Glutamatergic neuron (in vitro differentiated cells): ENCODE data around the gene SRMS. TPM values are rescaled to one million over a fixed set of nuclear protein-coding genes. Genes with fewer than 3 reads are reported as not detected.

ENCODE experiments used
- DNase-seq: peaks from one replicate; pipeline ENCODE4 v3.0.0; 2022
- H3K27ac Mint-ChIP-seq: one replicate; pipeline ENCODE4 v1.8.0; 2020; ENCODE audit warnings: mild to moderate bottlenecking, mixed read lengths, inconsistent platforms; ENCODE audit not compliant: unreplicated experiment
- H3K27me3 Mint-ChIP-seq: one replicate; pipeline ENCODE4 v1.8.0; 2020; ENCODE audit warnings: mild to moderate bottlenecking, moderate library complexity, mixed read lengths, inconsistent platforms; ENCODE audit not compliant: unreplicated experiment
- H3K36me3 Mint-ChIP-seq: one replicate; pipeline ENCODE4 v1.8.0; 2020; ENCODE audit warnings: mild to moderate bottlenecking, mixed read lengths, inconsistent platforms; ENCODE audit not compliant: unreplicated experiment
- H3K4me1 Mint-ChIP-seq: one replicate; pipeline ENCODE4 v1.8.0; 2020; ENCODE audit warnings: mild to moderate bottlenecking, low read depth, mixed read lengths, inconsistent platforms; ENCODE audit not compliant: unreplicated experiment
- H3K4me3 Mint-ChIP-seq: one replicate; pipeline ENCODE4 v1.8.0; 2020; ENCODE audit warnings: mild to moderate bottlenecking, mixed read lengths, inconsistent platforms; ENCODE audit not compliant: unreplicated experiment
- H3K9me3 Mint-ChIP-seq: one replicate; pipeline ENCODE4 v1.8.0; 2020; ENCODE audit warnings: mild to moderate bottlenecking, moderate library complexity, mixed read lengths, inconsistent platforms; ENCODE audit not compliant: unreplicated experiment
- total RNA-seq: library from RNA; stranded (reverse); fragmentation: NEBNext Ultra II Directional; extraction: Animal tissue kit (Norgen Biotek cat#: 25700); gene quantifications from one replicate; pipeline ENCODE4 v1.2.1, GENCODE V29; 2021; ENCODE audit not compliant: unreplicated experiment
- TF ChIP-seq, protein P1 (sequence below): fragments of 200-600 bp; sonication (generic); IDR thresholded peaks from one replicate; pipeline ENCODE4 v1.5.0; 2021; ENCODE audit not compliant: partially characterized antibody, unreplicated experiment

Gene SRMS
- total RNA-seq, 1 donor from 2014 or later, result not detected

DNA sequence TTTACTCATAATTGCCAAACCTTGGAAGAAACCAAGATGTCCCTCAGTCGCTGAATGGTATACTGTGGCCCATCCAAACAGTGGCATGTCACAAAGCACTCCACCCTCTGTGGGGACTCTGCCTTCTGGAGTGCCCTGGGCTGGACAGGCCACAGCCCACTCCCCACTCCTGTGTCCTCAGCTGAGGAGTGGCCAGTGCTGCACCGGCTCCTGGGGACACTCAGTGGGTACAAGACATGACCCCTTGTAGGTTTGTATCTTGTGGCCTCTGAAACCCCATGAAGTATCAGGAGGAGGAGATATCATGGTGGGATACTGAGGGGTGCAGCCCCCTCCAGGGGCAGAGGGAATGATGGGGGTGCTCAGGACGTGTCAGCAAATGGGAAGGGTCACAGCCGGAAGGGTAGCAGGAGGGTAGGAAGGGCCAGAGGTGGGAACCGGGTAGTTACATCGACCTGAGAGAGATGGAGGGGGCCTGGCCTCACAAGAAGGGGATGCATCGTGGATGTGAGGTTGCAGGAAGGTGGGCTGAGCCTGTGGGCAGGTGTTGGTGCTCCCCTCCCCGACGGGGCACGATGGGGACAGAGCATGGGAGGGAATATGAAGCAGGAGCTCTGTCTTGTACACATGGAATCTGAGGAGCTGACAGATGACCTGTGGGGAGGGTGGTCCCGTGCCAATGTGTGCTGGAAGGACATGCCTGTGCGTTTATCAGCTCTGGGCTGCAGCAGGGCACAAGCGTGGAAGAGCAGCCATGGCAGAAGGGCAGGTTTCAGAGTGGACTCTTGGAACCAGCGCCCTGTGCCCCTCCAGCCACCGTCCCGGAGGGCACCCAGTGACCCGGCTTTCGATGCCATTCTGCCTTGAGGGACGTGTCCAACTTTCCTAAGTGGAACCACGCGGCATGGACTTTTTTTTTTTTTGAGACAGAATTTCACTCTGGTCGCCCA is 38.3 kb upstream of the SRMS start:
- peaks cover 2% of the 10 kb centered on the region for H3K9me3 Mint-ChIP-seq
- peaks cover 2% of the 10 kb centered on the region for H3K27me3 Mint-ChIP-seq
- no peaks in the 10 kb centered on the region for H3K36me3 Mint-ChIP-seq
- H3K4me3 Mint-ChIP-seq, result no peak overlapping the region
- H3K4me1 Mint-ChIP-seq, result peaks cover 8% of the 10 kb centered on the region
- H3K27ac Mint-ChIP-seq, result no peak overlapping the region
- DNase-seq, result no peak
- TF ChIP-seq, protein P1, sequence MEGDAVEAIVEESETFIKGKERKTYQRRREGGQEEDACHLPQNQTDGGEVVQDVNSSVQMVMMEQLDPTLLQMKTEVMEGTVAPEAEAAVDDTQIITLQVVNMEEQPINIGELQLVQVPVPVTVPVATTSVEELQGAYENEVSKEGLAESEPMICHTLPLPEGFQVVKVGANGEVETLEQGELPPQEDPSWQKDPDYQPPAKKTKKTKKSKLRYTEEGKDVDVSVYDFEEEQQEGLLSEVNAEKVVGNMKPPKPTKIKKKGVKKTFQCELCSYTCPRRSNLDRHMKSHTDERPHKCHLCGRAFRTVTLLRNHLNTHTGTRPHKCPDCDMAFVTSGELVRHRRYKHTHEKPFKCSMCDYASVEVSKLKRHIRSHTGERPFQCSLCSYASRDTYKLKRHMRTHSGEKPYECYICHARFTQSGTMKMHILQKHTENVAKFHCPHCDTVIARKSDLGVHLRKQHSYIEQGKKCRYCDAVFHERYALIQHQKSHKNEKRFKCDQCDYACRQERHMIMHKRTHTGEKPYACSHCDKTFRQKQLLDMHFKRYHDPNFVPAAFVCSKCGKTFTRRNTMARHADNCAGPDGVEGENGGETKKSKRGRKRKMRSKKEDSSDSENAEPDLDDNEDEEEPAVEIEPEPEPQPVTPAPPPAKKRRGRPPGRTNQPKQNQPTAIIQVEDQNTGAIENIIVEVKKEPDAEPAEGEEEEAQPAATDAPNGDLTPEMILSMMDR, result no peak

DNA sequence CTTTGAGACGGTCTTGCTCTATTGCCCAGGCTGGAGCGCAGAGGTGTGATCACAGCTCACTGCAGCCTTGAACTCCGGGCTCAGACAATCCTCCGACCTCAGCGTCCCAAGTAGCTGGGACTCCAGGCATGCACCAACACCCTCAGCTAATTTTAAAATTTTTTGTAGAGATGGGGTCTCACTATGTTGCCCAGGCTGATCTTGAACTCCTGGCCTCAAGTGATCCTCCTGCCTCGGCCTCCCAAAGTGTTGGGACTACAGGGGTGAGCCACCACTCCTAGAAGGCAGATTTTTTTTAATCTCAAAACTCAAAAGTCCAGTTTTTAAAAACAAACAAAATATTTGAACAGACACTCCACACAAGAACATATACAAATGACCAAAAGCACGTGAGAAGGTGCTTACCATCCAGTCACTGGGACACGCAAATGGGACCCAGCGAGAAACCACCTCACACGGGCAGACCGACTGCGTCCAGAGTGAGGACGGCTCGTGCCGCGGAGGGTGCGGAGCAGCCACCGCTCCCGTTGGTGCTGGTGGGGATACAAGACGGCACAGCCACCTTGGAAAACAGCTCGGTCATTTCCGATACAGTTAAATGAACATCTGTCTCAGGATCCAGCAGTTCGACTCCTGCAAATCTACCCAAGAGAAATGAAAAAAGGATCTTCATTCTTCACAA is 35.0 kb upstream of the SRMS start:
- no peak overlapping the region for H3K27ac Mint-ChIP-seq
- H3K4me3 Mint-ChIP-seq, result no peak overlapping the region
- H3K36me3 Mint-ChIP-seq, result no peaks in the 10 kb centered on the region
- no peak for DNase-seq
- peaks cover 5% of the 10 kb centered on the region for H3K4me1 Mint-ChIP-seq
- TF ChIP-seq, protein P1, result no peak
- H3K27me3 Mint-ChIP-seq, result peaks cover 2% of the 10 kb centered on the region
- peaks cover 6% of the 10 kb centered on the region for H3K9me3 Mint-ChIP-seq

DNA sequence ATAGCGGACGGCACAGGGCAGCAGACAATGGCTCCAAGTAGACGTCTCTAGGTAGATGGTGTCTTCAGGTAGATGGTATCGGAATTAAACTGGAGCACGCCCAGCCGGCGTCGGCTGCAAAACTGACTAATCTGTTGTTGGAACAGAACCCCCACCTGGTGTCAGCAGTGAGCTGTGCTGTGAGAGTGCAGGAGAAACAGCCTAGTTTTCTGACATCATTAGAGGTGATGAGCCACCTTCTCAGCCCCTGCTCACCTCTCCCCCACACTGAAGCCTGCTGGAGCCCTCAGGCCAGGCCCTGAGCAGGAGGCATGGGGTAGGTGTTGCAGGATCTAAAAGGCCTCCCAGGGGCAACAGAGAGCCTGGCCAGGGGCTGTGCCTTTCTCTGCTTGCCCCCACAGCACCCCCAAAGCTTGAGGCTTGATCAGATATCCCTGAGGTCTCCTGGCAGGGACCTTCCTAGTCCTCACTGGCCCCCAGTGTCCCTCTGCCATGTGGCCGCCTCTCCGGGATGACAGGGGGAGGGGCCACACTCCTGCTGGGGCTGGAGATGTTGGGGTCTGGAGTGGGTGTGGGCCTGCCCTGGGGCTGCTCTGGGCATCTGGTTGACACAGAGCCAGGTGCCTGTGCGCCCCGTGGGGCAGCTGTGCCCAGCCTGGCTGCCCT is 33.4 kb upstream of the SRMS start:
- peaks cover 3% of the 10 kb centered on the region for H3K4me1 Mint-ChIP-seq
- H3K4me3 Mint-ChIP-seq, result no peak overlapping the region
- H3K9me3 Mint-ChIP-seq, result peaks cover 6% of the 10 kb centered on the region
- no peaks in the 10 kb centered on the region for H3K36me3 Mint-ChIP-seq
- peak; percentile 51 for DNase-seq
- no peak overlapping the region for H3K27ac Mint-ChIP-seq
- peaks cover under 1% of the 10 kb centered on the region for H3K27me3 Mint-ChIP-seq
- TF ChIP-seq, protein P1, result no peak

DNA sequence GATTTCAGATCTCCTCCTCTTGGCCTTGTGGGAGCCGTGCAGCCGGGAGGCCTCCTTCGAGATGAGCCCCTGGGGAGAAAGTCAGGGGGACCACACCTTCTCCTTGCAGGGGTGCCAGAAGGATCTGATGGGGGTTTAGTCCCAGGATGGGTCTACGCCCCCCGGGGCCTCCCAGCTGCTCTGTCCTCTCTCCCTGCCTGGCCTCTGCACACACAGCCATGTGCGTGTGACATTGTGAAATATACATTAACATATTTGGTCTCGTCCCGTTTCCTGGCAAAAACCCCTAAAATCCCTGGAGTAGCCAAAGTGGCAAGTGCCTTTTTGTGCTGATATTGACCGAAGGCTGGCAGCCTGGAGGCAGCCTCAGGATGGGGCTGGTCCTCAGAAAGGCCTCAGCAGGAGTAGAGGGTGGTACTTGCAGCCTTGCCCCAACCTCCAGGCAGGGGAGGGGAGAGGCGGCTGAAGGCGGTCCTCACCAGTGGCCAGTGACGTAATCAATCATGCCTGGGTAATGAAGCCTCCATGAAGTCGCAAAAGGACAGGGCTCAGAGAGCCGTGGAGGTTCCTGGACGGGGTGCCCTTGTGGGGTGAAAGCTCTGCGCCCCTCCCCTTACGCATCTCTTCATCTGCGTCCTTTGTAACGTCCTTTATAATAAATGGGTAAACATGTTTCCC is 31.6 kb upstream of the SRMS start:
- TF ChIP-seq, protein P1, result no peak
- Mint-ChIP-seq H3K4me1 (peaks cover 5% of the 10 kb centered on the region), H3K36me3 (no peaks in the 10 kb centered on the region), H3K9me3 (peaks cover 6% of the 10 kb centered on the region), H3K27ac (no peak overlapping the region), H3K27me3 (no peaks in the 10 kb centered on the region), H3K4me3 (peak overlapping the region; percentile 49)
- DNase-seq, result no peak
